OCI-M2 (cell line): ENCODE measurements around the gene PKP1.

Experiments used
- DNase-seq: peaks from one replicate; lab custom pipeline; 2025; ENCODE audit not compliant: unreplicated experiment; lab: John Stamatoyannopoulos, UW

The PKP1 gene

GRCh38 chr1:201307760-201308499, 24.6 kb downstream of the PKP1 start:
- no peak for DNase-seq

DNA sequence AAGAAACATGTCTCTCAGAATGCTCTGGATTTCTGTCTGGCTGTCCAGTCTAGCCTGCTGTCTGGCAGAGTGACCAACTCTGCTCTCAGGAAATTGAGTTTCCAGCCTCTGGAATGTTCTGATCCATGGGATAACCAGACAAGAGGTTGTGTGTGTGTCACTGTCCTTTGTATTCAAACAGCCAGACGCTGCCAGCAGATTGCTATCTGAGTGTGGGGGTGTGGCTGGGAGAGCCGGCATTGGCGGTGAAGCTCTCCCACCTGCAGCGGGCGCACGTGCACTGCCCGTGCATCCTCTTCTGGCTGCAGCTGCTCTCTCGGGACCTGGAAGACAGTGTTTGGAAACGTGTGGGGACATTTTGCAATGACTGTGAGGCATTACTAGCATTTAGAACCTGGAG, 26.1 kb downstream of the PKP1 start:
- no peak for DNase-seq

GRCh38 chr1:201310251-201310985, 27.1 kb downstream of the PKP1 start:
- DNase-seq: no peak

- DNase-seq: no peak
Measured at GRCh38 chr1:201310986-201311355, 27.7 kb downstream of the PKP1 start.

- DNase-seq: no peak
Measured at GRCh38 chr1:201311356-201312011, 28.2 kb downstream of the PKP1 start.

DNA sequence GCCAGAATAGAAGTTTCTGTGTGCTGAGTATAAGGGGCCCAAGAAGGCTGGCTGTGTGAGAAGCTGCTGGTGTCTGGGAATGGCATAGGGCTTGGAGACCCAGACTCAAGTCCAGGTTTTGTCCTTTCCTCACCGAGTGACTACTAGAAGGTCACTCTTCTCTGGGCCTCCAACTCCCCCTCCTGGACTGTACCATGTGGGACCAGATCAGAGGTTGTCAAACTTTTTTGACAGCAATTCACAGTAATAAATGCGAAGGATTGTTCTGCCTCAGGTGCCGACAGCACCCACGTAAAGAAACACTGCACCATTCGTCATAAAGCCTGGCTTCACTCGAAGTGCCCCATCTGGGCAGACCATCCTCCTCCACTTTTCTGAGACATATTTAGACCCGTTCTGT, 29.0 kb downstream of the PKP1 start:
- DNase-seq: no peak

GRCh38 chr1:201313086-201313485, 29.8 kb downstream of the PKP1 start:
- no peak for DNase-seq

DNA sequence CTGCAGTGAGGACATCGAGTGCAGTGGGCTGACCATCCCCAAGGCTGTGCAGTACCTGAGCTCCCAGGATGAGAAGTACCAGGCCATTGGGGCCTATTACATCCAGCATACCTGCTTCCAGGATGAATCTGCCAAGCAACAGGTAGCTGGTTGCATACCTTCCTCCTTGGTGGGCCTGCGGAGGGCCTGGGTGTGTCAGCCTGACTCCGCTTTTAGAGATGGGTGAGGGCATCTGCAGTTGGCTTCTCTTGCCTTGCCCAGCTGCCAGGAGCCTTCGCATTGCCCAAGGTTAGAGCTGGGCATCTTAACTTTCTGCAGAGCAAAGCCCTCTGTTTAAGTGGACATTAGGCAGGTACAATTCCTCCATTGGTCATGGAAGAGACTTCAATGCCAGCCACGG, 33.2 kb downstream of the PKP1 start:
- DNase-seq: no peak

GRCh38 chr1:201317551-201317950, 34.2 kb downstream of the PKP1 start:
- DNase-seq: no peak

GRCh38 chr1:201318504-201319340, 35.4 kb downstream of the PKP1 start:
- DNase-seq: no peak

- no peak for DNase-seq
Measured at GRCh38 chr1:201319631-201320030, 36.3 kb downstream of the PKP1 start.

- DNase-seq: no peak
Measured at GRCh38 chr1:201320168-201320788, 37.0 kb downstream of the PKP1 start.

DNA sequence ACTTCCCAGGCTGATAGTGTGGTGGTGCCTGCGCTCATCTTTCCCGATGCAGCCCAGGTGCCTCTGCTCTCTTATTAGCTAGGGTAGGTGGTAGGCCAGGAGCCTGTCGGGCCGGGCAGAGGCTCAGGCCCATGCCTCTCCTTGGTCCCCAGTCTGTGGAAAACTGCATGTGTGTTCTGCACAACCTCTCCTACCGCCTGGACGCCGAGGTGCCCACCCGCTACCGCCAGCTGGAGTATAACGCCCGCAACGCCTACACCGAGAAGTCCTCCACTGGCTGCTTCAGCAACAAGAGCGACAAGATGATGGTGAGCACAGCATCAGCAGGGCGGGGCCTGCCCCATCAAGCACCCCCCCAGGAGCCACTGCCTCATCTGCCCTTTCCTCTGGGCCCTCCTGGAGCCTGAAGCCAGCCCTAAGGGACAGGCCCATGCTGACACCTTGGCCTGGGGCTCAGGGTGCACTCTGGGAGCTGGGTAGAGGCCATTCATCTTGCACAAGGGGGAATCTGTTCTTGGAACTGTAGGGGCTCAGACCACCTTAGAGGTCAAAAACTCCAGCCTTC, 38.6 kb downstream of the PKP1 start:
- DNase-seq: no peak

DNA sequence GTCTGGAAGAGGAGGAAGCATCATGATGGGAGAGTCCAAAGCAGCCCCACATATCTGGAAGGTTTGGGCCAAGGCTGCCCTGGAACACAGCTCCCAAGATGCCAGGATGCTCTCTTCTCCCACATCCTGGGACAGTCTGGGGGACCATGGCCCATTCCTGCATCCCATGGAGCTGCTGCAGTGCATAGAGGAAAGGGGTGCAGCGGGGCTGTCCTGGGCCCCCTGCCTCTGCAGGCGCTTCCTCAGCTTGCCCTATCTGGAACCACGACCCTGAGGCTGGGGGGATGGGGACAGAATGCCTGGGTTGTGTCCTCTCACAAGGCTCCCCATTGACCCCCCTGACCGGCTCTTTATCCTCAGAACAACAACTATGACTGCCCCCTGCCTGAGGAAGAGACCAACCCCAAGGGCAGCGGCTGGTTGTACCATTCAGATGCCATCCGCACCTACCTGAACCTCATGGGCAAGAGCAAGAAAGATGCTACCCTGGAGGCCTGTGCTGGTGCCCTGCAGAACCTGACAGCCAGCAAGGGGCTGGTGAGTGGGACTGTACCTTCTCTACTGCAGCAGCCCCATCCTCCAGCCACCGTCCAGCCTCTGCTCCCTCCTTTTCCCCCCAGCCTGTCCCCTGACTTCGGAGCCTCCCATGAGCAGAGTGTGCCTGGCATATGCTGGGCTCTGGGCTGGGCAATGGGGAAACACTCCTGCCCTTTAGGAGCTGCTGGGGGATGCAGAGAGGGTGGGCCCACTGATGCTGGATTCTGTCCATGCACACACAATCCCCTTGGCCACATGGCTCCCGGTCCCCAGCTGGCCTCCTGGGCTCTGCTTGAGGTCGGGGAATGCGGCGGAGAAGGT, 39.6 kb downstream of the PKP1 start:
- DNase-seq: no peak

DNA sequence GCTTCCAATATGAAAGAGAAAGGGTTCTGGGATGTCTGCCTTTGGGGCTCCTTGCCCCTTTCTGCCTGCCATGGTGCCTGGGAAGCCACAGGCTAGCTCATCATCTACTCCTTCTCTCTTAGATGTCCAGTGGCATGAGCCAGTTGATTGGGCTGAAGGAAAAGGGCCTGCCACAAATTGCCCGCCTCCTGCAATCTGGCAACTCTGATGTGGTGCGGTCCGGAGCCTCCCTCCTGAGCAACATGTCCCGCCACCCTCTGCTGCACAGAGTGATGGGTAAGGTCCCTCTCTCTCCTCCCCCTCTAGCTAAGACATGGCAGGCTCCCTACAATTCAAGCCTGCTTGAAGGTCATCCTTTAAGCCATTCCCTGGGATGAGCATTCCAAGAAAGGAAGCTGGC, 41.0 kb downstream of the PKP1 start:
- no peak for DNase-seq

- no peak for DNase-seq
Measured at GRCh38 chr1:201324821-201325677, 41.7 kb downstream of the PKP1 start.

DNA sequence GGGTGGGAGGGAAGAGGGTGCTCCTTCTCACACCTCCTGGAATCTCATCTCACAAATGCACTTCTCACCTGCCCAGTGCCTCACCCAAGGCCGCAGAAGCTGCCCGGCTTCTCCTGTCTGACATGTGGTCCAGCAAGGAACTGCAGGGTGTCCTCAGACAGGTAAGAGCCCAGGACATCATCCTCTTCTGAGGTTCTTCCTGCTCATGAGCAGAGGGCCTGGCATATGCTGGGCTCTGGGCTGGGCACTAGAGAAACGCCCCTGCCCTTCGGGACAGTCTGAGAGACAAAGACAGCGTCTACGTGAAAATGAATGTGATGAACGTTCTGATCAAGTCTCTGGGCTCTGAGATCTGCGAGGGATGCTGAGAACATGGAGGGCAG, 42.4 kb downstream of the PKP1 start:
- no peak for DNase-seq

DNA sequence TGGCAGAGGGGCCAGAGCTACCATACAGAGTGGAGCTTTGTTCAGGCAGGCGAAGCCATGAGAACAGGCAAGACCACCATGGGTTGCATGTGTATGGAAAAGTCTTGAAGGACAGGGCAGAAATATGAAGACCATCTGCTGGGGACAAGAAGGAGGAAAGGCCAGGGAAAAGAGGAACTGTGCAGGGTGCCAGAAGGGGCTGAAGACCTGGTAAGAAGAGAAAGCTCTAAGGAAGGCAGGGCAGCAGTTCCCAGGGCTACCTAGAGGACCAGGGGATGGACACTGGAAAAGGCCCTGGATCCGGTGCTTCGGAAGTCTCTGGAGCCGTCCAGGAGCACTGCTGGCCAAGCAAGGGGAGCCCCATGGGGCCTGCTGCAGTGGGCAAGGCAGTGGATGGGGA, 43.4 kb downstream of the PKP1 start:
- DNase-seq: no peak
